ENCODE data around the gene PDCL2.
"Not testable (repeated sequence)": the region's sequence is repeated elsewhere in the genome, so short reads cannot be mapped to it uniquely, and the experiment has no call there.

PDCL2 gene

GRCh38 chr4:55592014-55592413, at the start of gene PDCL2:
Gene PDCL2, minus strand, starts transcription at chr4:55592245. Its CDS starts 136 bp downstream, at chr4:55592109.
- no peak for DNase-seq

- DNase-seq: no peak
Measured at GRCh38 chr4:55637272-55637820, 45.3 kb upstream of the PDCL2 start.

GRCh38 chr4:55636656-55636999, 44.6 kb upstream of the PDCL2 start:
- DNase-seq: no peak

DNA sequence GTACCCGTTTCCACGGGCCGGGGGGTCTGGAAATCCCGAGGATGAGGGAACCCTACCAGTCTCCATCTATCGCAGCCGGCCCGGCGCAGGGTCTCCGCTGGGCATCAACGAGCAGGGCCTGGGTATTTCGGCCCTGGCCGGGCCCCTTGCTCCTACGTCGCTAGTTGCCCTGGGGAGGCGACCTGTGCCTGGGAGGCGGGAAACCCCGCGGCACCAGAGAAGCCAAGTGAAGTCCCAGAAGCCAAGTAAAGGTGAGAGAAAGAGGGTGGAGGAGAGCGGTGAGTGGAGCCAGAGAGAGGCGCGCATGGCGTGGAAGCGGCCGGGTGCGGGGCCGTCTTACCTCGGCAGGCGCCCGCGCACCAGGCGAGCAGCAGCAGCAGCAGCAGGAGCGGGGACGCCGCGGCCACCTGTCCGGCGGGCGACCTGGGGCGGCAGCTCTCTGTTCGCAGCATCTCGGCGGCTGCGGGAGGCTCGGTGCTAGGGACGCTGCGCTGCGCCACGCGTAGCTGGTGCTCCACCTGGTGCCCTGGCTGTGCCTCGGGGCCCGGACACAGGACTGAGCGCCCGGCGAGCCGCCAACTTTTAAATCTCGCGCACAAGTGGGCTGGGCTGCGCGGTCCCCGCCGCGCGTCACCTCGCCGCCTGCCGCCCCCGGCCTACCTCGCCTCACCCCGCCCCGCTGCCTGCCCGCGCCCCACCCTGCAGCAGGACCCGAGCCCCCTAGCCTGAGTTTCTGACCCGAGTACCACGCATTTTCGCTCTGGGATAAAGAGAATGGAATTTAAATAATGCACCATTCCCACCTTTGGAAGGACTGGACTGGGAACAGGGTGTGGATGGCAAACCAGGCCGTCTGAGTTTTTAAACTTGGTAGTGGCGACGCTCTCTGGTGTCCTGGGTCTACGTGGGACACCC, 44.0 kb upstream of the PDCL2 start, which contains the start of gene NMU:
Gene NMU, minus strand, starts transcription at position 558 of the 915 bp plus-strand sequence. Its CDS starts 106 bp downstream, at position 452.
- DNase-seq: no peak

DNA sequence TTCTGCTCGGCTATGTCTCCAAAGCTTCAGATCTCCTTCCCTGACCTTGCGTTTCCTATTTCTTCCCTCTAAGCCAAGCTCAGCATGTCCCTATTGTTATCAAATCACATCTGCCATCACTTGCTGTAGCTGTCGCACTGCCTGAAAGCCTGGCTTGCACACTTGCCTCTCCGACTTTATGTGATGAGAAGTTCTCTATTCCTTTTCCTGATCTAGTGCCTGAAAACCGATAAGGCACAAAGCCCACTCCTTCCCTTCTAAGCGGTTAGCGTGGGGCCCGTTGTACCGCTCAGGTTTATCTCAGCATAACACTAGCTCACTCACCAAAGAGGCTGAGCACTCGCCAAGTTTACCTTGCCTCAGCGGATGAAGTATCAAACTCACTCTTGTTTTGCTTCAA, 43.2 kb upstream of the PDCL2 start:
- no peak for DNase-seq

- DNase-seq: no peak
Measured at GRCh38 chr4:55634417-55635128, 42.5 kb upstream of the PDCL2 start.

DNA sequence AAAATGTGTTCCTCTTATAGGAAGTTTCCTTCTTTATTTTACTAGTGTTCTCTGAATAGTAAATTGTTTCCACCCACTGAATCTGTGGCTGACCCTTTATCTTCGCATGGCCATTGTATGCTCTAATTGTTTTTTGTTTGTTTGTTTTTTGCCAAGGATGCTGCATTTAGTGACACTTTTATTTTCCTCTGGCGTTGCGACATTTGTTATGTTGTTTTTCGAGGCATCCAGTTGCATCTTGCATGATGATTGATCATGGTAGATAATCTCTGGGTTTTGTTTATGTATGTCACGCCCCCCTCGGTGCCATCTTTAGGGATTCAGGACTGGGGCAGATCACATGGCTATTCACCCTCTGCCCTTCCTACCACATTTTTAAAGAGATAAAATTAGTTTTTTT, 41.9 kb upstream of the PDCL2 start:
- no peak for DNase-seq

DNA sequence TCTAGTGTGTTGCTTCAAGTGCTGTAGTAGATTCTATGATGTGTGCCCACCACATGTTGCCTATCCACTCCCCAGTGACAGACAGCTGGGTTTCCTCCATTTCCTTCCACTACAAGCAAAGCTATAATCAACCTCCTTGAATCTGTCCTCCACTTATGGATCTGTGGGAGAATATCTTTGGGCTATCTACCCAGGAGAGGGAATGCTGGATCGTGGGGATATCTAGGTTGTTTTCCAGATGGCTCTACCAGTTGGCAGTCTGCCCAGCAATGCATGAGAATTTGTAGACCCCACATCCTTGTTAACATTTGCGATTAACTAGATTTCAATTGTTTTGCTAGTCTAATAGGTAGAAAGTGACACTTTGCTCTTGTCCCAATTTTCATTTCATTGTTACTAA, 33.8 kb upstream of the PDCL2 start:
- no peak for DNase-seq

DNA sequence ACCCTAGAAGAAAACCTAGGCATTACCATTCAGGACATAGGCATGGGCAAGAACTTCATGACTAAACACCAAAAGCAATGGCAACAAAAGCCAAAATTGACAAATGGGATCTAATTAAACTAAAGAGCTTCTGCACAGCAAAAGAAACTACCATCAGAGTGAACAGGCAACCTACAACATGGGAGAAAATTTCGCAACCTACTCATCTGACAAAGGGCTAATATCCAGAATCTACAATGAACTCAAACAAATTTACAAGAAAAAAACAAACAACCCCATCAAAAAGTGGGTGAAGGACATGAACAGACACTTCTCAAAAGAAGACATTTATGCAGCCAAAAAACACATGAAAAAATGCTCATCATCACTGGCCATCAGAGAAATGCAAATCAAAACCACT, 32.0 kb upstream of the PDCL2 start:
- DNase-seq: not testable (repeated sequence)

DNA sequence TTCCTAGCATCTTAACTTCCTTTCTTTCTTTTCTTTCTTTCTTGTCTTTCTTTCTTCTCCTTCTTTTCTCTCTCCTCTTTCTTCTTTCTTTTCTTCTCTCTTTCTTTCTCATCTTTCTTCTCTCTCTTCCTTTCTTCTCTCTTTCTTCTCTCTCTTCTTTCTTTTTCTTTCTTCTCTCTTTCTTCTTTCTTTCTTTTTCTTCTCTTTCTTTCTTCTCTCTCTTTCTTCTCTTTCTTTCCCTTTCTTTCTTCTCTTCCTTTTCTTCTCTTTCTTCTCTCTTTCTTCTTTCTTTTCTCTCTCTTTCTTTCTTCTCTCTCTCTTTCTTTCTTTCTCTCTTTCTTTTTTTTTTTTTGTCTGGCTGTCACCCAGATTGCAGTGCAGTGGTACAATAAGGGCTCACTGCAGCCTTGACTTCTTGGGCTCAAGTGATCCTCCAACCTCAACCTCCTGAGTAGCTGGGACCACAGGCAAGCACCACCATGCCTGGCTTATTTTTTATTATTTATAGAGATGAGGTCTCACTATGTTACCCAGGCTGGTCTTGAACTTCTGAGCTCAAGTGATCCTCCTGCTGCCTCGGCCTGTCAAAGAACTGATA, 26.6 kb upstream of the PDCL2 start:
- no peak for DNase-seq

DNA sequence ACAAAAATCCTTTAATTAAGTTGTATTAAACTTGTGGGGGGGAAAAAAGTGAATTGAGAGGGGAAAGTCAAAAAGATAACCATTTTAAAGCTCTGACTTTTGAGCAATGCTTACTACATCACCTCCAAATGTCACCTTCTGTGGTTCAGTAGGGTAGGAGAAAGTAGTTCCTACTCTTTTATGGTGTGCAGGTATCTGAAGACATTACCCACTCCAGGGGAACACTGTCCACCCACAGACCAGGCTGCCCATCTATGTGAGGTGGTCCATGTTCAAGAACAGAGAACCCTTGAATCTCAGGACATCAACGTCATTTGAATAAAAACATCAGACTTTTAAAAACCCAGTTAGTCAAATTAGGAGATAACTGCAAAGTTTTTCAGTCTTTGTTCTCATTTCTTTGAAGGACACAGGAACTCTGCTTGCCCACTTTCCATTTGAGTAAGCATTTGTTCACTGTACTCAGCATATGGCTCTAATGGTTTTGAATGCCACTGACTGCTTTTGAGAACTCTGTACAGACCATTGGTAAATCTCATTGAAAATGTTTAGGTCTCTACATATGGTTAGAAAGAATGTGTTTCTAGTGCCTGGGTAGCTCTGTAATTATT, 25.6 kb upstream of the PDCL2 start:
- DNase-seq: no peak

DNA sequence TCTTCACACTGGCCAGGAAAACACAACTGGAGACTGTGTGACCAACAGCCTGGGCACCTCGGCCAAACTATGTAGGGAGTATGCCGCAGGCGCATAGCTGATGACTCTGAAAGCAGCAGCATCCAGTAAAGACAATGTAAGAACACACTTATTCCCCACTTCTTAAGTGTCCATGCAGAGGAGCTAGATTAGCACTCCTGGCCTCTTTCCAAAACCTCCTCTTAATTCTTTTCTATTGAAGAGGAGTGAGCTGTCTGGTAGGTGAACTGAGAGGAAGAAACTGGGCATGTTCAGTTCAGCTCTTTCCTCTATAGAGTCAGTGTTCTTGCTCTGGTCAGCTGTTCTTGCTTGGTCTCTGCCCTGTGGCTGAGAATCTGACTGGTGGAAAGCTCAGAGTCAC, 23.0 kb upstream of the PDCL2 start:
- no peak for DNase-seq

DNA sequence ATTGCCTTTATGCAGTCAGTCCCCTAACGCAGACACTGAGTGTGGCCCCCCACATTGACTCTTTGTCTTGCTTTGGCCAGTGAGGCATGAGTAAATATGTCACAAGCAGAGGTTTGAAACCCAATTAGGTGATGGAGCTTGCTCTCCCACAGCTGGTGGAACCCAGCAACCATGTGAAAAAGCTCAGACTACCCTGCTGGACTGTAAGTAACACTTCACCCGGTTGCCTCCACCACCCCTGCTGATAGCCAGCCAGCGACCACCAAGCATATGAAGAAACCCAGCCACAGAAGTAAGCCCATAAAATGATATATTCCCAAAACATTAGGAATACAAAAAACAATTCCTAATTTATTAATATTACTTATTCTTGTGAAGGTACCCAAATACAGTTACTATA, 21.6 kb upstream of the PDCL2 start:
- no peak for DNase-seq

GRCh38 chr4:55612341-55612740, 20.3 kb upstream of the PDCL2 start:
- no peak for DNase-seq

GRCh38 chr4:55611358-55612059, 19.5 kb upstream of the PDCL2 start:
- no peak for DNase-seq

GRCh38 chr4:55610381-55610780, 18.3 kb upstream of the PDCL2 start:
- DNase-seq: no peak

DNA sequence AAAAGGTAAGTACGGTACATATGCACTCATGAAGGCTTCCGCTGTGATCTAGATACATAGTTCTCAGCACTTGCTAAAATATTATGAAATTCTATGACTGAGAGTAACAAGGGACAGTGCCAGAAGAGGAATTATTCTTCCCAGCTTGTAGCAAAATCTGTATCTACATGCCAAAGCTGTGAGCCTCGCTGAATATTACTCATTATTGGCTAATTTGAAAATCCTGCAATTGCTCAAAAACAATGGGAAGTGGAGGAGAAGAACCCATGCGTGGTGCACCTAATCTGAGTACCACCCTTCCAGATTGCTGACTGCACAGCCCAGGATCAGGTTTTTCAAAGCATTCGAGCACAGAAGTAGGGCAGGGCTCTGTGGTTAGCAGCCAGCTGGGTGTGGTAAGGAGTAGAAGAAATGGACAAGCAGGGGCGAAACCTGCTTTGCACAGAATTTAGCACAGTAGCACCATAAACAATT, 17.4 kb upstream of the PDCL2 start:
- no peak for DNase-seq

DNA sequence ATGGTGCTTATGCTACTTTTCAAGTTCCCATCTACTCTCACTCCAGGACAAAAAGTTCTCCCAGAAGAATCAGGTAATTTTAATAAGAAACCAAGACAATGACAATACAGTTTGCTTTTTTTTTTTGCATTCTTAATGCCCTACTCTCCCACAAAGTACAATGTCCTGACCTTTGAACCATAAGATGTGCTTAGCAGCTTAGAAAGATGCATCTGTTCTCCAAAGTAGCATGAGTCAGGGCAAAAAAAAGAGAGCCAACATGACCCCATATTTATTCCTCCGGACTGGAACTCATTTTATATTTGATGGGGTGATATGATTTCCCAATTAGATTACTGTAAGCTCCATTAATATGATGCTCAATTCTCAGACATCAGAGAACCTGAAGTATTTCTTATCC, 16.5 kb upstream of the PDCL2 start:
- DNase-seq: no peak

DNA sequence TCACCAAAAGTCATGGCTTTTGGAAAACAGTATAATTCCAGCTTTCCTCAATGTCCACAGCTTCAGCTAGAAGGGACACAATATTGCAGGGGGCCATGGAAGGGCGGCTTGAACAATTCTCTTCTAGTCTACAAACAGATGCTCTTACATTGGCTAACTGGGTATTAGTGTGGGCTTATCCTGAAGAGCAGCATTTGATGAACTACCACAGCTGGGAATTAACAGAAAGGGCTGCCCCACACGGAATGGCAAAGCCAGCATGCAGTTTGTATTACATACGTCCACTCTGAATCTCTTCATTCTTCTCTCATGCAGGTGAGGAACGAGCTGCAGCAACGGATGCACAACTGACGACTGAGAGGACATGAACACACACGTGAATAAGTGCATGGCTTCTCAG, 13.0 kb upstream of the PDCL2 start:
- DNase-seq: no peak

DNA sequence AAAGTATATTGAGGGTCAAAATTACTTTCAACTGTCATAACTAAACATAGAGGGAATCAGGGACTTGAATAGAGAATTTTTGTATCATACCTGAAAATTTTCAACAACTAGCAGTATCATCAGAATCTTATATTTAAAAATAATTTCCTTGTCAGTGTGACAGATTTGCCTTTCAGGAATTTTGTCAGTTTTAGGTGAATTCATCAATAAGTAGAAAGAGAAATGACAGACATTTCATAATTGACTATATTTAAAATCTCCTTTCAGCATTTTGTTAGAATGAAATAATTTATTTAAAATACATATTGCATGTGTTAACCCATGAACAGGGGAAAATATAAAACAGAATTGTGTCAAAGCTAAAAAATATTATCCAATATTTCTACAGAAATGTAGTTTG, 8.6 kb upstream of the PDCL2 start:
- DNase-seq: no peak

DNA sequence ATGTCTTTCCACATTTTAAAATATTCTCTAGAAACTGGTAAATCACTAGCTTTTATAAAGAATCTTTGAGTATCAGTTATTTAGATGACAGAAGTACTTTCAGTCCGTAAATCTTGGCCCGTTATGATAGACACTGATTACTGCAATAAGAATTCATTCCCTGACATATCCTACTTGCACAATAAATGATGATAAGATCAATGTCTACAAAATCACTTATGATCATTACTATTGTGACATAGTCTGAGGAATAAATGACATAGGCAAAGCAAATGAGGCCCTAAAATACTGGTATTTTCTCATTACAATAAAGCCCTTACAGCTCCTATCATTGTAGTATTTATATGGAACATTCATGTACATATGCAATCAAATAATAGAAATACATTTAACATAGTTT, 6.6 kb upstream of the PDCL2 start:
- no peak for DNase-seq

DNA sequence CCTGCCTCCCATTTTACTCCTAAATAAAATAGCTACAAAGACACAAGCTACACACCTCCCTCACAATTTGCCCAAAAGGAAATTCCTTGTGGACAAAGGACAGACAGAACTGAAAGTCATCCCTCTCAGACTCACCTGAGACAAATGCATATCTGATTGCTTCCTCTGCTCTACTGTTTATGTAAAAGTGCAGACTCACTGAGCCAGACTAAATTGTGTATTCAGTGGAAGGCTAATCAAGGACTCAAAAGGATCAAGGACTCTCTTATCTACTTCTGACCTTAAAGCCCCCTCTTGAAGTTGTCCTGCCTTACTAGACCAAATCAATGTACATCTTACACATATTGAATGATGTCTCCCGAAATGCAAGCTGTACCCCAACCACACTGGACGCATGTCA, 3.9 kb downstream of the PDCL2 start:
- DNase-seq: no peak

All from NK-92 treated with Interleukin-12 subunit alpha and Interleukin-12 subunit beta, amount 100 ng/mL, for 24 hours (cell line).